Activated naive CD4-positive, alpha-beta T cell treated with anti-CD3 and anti-CD28 coated beads for 36 hours (primary cell): ENCODE data around the gene MATR3. TPM values are rescaled to one million over a fixed set of nuclear protein-coding genes. Genes with fewer than 3 reads are reported as not detected.
"Not testable (repeated sequence)": the region's sequence is repeated elsewhere in the genome, so short reads cannot be mapped to it uniquely, and the experiment has no call there.

ENCODE experiments used
- CTCF ChIA-PET: fragments of 350-600 bp; sonication (Branson Sonifier 250); formaldehyde crosslinking; loops from one replicate; lab custom pipeline; 2021; ENCODE audit warnings: antibody characterized with exemption; lab: Charles Lee
- DNase-seq: peaks from one replicate; pipeline ENCODE4 v3.0.0-alpha.2; 2020
- H3K27ac Mint-ChIP-seq: one replicate; pipeline ENCODE4 v1.8.0; 2021; ENCODE audit warnings: mild to moderate bottlenecking, mixed read lengths
- H3K27me3 Mint-ChIP-seq: one replicate; pipeline ENCODE4 v1.8.0; 2021; ENCODE audit warnings: low read depth, mixed read lengths
- H3K36me3 Mint-ChIP-seq: one replicate; pipeline ENCODE4 v1.8.0; 2021; ENCODE audit warnings: low read depth, mixed read lengths
- H3K4me1 Mint-ChIP-seq: one replicate; pipeline ENCODE4 v1.8.0; 2021; ENCODE audit warnings: low read depth, mixed read lengths
- H3K4me3 Mint-ChIP-seq: one replicate; pipeline ENCODE4 v1.8.0; 2021; ENCODE audit warnings: mild to moderate bottlenecking, moderate library complexity, mixed read lengths
- H3K9me3 Mint-ChIP-seq: one replicate; pipeline ENCODE4 v1.8.0; 2021; ENCODE audit warnings: mixed read lengths
- intact Hi-C: fragments of 100-400 bp; cut with micrococcal nuclease; formaldehyde crosslinking; loops from one replicate; pipeline ENCODE4 v1.15.1; 2023
- total RNA-seq, 2 experiments: library from RNA; stranded (reverse); gene quantifications; one replicate each; pipeline ENCODE4 v1.2.3, GENCODE V29; 2021

MATR3 gene
- total RNA-seq, 2 experiments from 2014 or later: 137 to 164 TPM

DNA sequence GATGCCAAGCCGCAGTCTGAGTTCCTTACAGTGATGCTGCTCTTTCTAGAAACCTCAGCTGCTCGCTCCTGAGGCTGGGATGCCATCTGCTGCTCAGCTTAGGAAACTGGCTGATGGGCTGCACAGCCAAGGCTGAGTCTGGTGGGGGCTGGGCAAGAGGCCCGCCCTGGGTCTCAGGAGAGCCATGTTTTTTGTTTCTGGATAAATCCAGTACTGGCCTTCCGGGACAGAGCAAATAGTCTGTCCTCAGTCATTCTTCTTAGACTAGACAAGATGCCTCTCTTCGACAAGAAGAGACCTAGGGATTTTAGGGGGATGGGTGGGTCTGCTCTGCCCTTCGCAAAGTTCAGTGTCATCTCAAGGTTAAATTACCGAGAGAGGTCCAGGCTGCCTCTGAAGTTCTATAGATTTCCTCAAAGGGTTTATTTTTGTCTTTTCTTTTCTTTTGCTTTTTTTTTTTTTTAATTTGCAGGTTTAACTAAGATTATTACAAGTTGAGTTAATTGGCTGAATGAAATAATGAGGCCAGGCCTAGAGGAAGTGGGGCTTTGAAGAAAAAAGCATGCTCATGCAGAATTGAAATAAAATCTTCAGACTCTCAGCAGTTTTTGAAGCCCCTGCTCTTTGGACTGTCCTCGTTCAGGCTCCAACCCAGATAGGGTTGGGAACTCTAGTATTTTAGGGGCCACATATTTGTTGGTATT lies 30.6 kb upstream of the MATR3 start:
- CTCF ChIA-PET: interaction anchor here (0.6 to 2.6 kb wide), 12 partner anchors 11 to 625 kb away, joined by 3 to 13 read pairs (median 3); no protein-coding TSS in a partner anchor
- intact Hi-C loops: loop anchor here (1.0 to 2.0 kb wide), 6 partner anchors 392 to 812 kb away; no protein-coding TSS in a partner anchor
- peaks cover 2% of the 10 kb centered on the region for H3K4me1 Mint-ChIP-seq
- H3K4me3 Mint-ChIP-seq: no peak overlapping the region
- H3K36me3 Mint-ChIP-seq: no peaks in the 10 kb centered on the region
- no peaks in the 10 kb centered on the region for H3K9me3 Mint-ChIP-seq
- no peaks in the 10 kb centered on the region for H3K27me3 Mint-ChIP-seq
- H3K27ac Mint-ChIP-seq: no peak overlapping the region
- DNase-seq: peak; percentile 86

DNA sequence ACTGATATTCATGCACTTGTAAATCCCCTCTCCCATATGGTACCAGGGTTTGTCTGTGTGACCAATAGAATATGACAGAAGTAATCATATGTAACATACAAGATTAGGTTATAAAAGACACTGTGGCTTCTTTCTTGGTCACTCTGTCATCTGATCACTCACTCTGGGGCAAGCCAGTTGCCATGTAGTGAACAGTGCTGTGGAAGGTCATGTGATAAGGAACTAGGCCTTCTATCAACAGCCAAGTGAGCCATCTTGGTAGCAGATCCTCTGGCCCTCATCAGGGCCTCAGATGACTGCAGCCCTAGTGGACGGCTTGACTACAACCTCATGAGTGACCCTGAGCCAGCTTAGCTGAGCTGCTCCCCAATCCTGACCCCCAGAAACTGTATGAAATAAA lies 30.0 kb upstream of the MATR3 start:
- no peaks in the 10 kb centered on the region for H3K36me3 Mint-ChIP-seq
- intact Hi-C loops: loop anchor here (2.0 kb wide), 1 partner anchor 813 kb away; no protein-coding TSS in a partner anchor
- no peaks in the 10 kb centered on the region for H3K27me3 Mint-ChIP-seq
- H3K9me3 Mint-ChIP-seq: no peaks in the 10 kb centered on the region
- CTCF ChIA-PET: no interaction called here
- peaks cover 2% of the 10 kb centered on the region for H3K4me1 Mint-ChIP-seq
- no peak overlapping the region for H3K27ac Mint-ChIP-seq
- DNase-seq: no peak
- no peak overlapping the region for H3K4me3 Mint-ChIP-seq

DNA sequence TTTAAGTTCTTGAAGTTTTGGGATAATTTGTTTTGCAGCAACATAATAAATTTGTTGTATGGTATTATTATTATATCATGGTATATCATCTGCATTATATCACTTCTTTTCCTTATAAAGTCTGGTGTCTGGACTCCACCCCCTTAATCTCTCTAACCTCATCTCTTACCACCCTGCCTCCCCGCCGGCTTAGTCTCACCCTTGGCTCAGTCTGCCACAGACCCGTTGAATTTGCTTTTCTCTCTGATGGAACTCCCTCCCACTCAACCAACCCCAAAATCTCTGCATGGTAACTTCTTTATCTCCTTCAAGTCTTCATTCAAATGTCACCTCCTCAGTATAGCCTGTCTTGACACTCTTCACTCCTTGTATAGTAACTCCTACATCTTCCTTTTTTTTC lies 29.6 kb upstream of the MATR3 start:
- no peaks in the 10 kb centered on the region for H3K27me3 Mint-ChIP-seq
- CTCF ChIA-PET: interaction anchor here (1.5 kb wide), 1 partner anchor 684 kb away, joined by 5 read pairs; no protein-coding TSS in a partner anchor
- no peaks in the 10 kb centered on the region for H3K36me3 Mint-ChIP-seq
- H3K4me3 Mint-ChIP-seq: no peak overlapping the region
- no peak overlapping the region for H3K27ac Mint-ChIP-seq
- no peaks in the 10 kb centered on the region for H3K9me3 Mint-ChIP-seq
- intact Hi-C loops: loop anchor here (2.0 kb wide), 1 partner anchor 813 kb away; no protein-coding TSS in a partner anchor
- H3K4me1 Mint-ChIP-seq: peaks cover 2% of the 10 kb centered on the region
- DNase-seq: no peak

DNA sequence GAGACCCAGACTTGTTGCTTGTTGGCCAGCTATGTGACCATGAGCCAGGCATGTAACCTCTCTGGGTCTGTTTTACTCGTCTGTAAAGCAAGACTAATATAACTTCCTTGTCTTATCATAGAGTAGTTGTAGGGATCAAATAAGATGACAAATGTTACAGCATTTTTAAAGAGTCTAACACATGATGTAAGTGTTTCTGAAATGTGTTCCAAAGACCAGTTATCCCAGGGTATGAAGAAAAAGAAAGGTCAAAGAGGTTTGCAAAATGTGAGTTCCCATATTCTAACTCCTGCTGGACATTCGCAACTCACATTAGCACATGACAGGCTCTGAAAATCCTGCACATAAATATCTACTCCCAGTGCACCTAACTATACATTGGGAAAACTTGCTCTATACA lies 28.5 kb upstream of the MATR3 start:
- Mint-ChIP-seq H3K4me3 (no peak overlapping the region), H3K36me3 (no peaks in the 10 kb centered on the region), H3K9me3 (no peaks in the 10 kb centered on the region), H3K27ac (no peak overlapping the region), H3K4me1 (peaks cover 2% of the 10 kb centered on the region), H3K27me3 (no peaks in the 10 kb centered on the region)
- CTCF ChIA-PET: interaction anchor here (0.7 to 1.5 kb wide), 2 partner anchors 51 to 685 kb away, joined by 3 to 5 read pairs; no protein-coding TSS in a partner anchor
- intact Hi-C loops: no loop called here
- no peak for DNase-seq

DNA sequence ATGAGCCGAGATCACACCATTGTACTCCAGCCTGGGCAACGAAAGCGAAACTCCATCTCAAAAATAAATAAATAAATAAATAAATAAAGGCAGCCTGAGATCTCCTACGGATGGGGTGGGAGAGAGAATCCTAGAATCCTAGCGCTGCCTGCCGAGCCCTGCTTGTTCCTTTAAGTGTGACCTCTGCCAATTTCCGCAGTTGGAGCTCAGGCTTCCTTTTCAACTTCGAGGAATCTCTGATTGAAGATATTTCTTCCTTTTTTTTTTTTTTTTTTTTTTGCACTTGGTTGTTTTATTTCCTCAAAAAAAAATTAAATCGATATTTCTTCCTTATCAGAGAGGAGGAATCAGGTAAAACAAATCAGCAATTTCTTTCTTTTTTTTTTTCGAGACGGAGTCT lies 27.3 kb upstream of the MATR3 start:
- Mint-ChIP-seq H3K27me3 (no peaks in the 10 kb centered on the region), H3K9me3 (no peaks in the 10 kb centered on the region), H3K36me3 (no peaks in the 10 kb centered on the region), H3K27ac (no peak overlapping the region), H3K4me3 (no peak overlapping the region), H3K4me1 (peaks cover 3% of the 10 kb centered on the region)
- no peak for DNase-seq
- CTCF ChIA-PET: interaction anchor here (0.7 kb wide), 2 partner anchors 9 to 434 kb away, joined by 3 to 4 read pairs; no protein-coding TSS in a partner anchor
- intact Hi-C loops: no loop called here

DNA sequence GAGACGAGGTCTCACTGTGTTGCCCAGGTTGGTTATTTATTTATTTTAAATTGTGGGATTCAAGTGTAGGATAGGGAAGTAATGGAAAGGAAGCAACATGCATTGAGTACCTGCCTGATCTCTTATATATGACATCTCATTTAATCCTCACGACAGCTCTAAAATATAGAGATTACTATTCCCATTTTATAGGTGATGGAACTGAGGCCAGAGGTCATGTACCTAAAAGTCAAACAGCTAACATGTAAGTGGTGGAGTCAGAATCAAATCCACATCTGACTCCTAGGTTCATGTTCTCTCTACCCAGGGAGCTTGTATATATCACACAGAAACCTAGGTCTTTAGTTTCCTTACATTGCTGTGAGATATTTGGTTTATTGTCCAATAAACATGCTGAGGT lies 26.1 kb upstream of the MATR3 start:
- CTCF ChIA-PET: no interaction called here
- no peaks in the 10 kb centered on the region for H3K9me3 Mint-ChIP-seq
- no peak overlapping the region for H3K4me3 Mint-ChIP-seq
- no peaks in the 10 kb centered on the region for H3K36me3 Mint-ChIP-seq
- no peak for DNase-seq
- no peaks in the 10 kb centered on the region for H3K27me3 Mint-ChIP-seq
- H3K4me1 Mint-ChIP-seq: peaks cover 7% of the 10 kb centered on the region
- H3K27ac Mint-ChIP-seq: no peak overlapping the region
- intact Hi-C loops: no loop called here

DNA sequence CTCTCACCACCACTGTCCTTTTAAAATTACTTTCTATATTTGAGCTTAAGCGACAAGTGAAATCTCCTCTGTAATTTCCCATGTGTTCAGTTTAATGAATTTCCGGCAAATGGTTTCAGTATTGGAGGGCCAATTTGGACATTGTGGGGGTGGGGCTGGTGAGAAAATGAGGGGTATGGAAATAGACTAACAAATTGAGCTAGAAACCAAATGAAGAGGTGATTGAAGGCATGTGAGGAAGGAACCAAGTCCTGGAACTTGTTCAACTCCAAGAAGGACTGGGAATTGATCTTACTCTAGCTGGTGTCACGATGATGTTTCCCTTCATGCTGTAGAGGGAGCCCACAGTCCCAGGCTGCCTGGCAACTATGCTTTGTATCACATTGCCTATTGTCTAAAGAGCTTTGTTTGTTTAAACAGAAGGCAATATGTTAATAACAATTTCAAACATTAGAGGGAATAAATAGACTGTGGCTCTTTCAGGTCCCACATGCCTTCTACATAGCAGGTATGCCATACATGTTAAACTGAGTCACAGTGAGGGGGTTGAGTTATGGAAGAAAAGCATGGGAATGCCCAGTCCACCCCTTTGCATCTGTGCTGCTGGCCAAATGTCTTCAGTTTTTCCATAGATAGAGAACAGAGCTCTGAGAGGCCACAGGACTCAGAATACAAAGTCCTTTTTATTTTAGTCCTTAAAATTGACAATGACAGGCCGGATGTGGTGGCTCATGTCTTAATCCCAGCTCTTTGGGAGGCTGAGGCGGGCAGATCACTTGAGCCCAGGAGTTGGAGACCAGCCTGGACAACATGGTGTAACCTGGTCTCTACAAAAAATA lies 25.0 kb upstream of the MATR3 start:
- Mint-ChIP-seq H3K27me3 (no peaks in the 10 kb centered on the region), H3K9me3 (no peaks in the 10 kb centered on the region), H3K4me3 (no peak overlapping the region), H3K36me3 (no peaks in the 10 kb centered on the region), H3K27ac (no peak overlapping the region), H3K4me1 (peaks cover 17% of the 10 kb centered on the region)
- intact Hi-C loops: no loop called here
- CTCF ChIA-PET: interaction anchor here (0.5 to 1.2 kb wide), 3 partner anchors 17 to 682 kb away, joined by 3 to 5 read pairs (median 3); no protein-coding TSS in a partner anchor
- DNase-seq: no peak

DNA sequence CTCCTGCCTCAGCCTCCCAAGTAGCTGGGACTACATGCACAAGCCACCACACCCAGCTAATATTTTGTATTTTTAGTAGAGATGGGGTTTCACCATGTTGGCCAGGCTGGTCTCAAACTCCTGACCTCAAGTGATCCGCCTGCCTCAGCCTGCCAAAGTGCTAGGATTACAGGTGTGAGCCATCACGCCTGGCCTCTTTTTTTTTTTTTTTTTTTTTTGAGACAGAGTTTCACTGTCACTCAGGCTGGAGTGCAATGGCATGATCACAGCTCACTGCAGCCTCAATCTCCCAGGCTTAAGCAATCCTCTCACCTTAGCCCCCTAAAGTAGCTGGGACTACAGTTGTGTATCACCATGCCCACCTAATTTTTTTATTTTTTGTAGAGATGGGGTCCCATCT lies 22.8 kb upstream of the MATR3 start:
- intact Hi-C loops: loop anchor here (5.0 kb wide), 1 partner anchor 618 kb away; no protein-coding TSS in a partner anchor
- H3K9me3 Mint-ChIP-seq, H3K27me3 Mint-ChIP-seq, H3K4me3 Mint-ChIP-seq, DNase-seq, H3K27ac Mint-ChIP-seq: not testable (repeated sequence)
- CTCF ChIA-PET: interaction anchor here (1.4 to 2.1 kb wide), 2 partner anchors 20 to 29 kb away, joined by 3 to 6 read pairs; no protein-coding TSS in a partner anchor
- peaks cover 26% of the 10 kb centered on the region for H3K4me1 Mint-ChIP-seq
- peaks cover 12% of the 10 kb centered on the region for H3K36me3 Mint-ChIP-seq

DNA sequence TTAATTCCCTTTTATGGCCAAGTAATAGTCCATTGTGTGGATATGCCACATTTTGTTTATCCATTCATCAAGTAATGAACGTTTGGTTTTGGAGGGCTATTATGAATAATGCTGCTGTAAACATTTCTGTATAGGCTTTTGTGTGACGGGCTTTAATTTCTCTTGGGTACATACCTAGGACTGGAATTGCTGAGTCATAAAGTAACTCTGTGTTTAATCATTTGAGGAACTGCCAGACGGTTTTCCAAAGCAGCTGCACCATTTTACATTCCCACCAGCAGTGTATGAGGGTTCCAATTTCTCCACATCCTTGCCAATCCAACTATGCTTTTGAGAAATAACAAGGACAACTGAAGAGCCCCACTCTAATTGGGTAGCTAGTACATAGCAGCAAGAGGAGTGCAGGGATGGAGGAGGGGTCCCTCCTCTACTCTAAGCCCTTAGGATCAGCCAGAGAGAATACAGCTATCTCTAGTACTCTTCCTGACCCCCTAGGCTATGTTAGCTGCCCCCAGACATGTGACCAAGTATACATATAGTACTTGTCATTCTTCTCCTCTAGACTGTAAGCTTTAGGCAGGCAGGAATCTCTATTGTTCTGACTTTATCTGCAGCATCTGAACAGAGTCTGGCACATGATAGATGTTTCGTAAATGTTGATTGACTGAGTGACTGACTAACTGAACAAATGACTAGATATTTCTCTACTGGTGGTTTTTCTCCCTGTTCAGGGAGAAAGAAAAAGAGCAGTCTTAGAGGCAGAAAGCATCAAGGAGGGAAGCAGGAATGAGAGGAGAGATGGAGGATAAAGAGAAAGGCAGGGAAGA lies 22.1 kb upstream of the MATR3 start:
- intact Hi-C loops: loop anchor here (5.0 kb wide), 1 partner anchor 619 kb away; no protein-coding TSS in a partner anchor
- Mint-ChIP-seq H3K4me3 (no peak overlapping the region), H3K4me1 (peaks cover 33% of the 10 kb centered on the region), H3K27me3 (no peaks in the 10 kb centered on the region), H3K27ac (no peak overlapping the region), H3K36me3 (peaks cover 19% of the 10 kb centered on the region), H3K9me3 (no peaks in the 10 kb centered on the region)
- DNase-seq: no peak
- CTCF ChIA-PET: interaction anchor here (0.8 to 2.1 kb wide), 4 partner anchors 20 to 73 kb away, joined by 3 to 6 read pairs (median 3); partner anchors contain the start of gene PAIP2

DNA sequence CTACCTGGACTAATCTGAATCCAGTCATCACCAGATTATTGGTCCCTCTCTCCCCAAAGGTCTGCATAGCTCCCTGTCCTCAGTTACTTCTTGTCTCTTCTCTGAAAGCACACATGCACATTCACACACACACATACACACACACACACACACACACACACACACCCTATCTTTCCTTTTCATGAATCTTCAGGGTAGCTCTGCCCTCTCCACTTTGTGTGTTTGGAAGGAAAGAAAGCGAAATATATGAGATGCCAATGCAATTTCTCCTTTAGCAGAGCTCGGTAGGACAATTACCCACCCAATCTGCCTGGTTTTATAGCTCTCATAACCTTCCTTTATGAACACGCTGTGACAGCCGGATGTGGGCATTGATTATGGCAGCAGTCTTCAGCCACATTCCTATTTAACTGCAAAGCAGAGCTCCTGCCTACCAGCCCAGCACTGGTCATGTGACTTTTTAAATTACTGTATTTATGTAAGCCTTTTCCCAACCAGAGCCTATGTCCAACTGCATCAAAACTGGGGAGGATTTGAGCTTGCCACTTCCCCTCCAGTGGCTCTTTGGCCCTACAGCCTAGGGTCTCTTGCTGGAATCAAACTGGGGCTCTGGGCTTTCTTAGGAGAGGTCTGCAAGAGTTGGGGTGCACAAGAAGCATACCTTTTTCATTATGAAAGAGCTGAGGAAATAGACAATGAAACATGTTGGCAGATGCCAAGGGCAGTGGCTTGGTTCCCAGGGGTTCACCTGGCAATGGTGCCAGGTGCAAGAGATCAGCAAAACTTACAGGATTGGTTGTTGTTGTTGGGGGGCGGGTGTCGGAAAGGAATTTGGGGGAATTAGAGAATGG lies 20.8 kb upstream of the MATR3 start:
- H3K27me3 Mint-ChIP-seq: no peaks in the 10 kb centered on the region
- H3K27ac Mint-ChIP-seq: peak overlapping the region; percentile 21
- peaks cover 27% of the 10 kb centered on the region for H3K36me3 Mint-ChIP-seq
- intact Hi-C loops: loop anchor here (5.0 kb wide), 1 partner anchor 620 kb away; no protein-coding TSS in a partner anchor
- CTCF ChIA-PET: interaction anchor here (0.6 to 2.1 kb wide), 5 partner anchors 22 to 118 kb away, joined by 3 to 6 read pairs (median 3); partner anchors contain the start of gene PAIP2
- peak; percentile 55 for DNase-seq
- peak overlapping the region; percentile 93 for H3K4me3 Mint-ChIP-seq
- no peaks in the 10 kb centered on the region for H3K9me3 Mint-ChIP-seq
- H3K4me1 Mint-ChIP-seq: peaks cover 42% of the 10 kb centered on the region

DNA sequence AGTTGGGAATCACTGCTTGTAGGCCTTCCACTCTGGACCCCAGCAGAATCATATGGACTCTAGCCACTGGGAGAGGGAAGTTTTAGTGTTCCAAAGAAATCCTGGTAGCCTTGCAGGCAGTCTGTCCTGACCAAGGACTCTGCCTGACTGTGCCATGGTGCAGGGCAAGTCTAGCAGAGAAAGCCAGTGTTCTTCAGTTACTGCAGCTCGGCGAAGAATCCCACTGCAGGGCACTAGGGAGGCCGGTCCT lies 20.3 kb upstream of the MATR3 start:
- H3K9me3 Mint-ChIP-seq: no peaks in the 10 kb centered on the region
- intact Hi-C loops: loop anchor here (5.0 kb wide), 1 partner anchor 621 kb away; no protein-coding TSS in a partner anchor
- no peaks in the 10 kb centered on the region for H3K27me3 Mint-ChIP-seq
- peaks cover 47% of the 10 kb centered on the region for H3K4me1 Mint-ChIP-seq
- H3K36me3 Mint-ChIP-seq: peaks cover 31% of the 10 kb centered on the region
- peak overlapping the region; percentile 21 for H3K27ac Mint-ChIP-seq
- CTCF ChIA-PET: interaction anchor here (1.0 kb wide), 1 partner anchor 27 kb away, joined by 3 read pairs; no protein-coding TSS in a partner anchor
- DNase-seq: no peak
- H3K4me3 Mint-ChIP-seq: peak overlapping the region; percentile 93
